ENCODE data around the gene UBXN7. TPM values are rescaled to one million over a fixed set of nuclear protein-coding genes. Genes with fewer than 3 reads are reported as not detected.
A peak's percentile ranks its signal among the peaks of the same experiment; 100 is the strongest.

The UBXN7 gene
- total RNA-seq, 8 experiments from 2014 or later: 19.8 to 34.2 (median 25.6) TPM

DNA sequence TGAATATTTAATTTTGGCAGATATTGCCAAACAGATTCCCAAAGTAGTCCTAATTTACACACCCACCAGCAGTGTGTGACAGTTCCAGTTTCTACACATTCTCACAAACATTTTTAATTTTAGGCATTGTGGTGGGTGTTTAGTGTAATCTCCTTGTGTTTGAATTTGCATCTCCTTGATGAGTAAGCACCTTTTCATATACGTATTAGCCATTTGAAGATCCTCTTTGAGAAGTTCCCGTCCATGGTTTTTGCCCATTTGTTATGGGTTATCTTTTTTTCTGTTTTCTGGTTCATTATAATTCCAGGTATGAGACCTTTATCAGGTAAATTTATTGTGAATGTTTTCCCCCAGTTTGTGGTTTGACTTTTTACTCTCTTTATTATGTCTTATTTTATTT lies 91.8 kb downstream of the UBXN7 start:
- ATAC-seq (replicated peaks in 6 of 8): no peak

DNA sequence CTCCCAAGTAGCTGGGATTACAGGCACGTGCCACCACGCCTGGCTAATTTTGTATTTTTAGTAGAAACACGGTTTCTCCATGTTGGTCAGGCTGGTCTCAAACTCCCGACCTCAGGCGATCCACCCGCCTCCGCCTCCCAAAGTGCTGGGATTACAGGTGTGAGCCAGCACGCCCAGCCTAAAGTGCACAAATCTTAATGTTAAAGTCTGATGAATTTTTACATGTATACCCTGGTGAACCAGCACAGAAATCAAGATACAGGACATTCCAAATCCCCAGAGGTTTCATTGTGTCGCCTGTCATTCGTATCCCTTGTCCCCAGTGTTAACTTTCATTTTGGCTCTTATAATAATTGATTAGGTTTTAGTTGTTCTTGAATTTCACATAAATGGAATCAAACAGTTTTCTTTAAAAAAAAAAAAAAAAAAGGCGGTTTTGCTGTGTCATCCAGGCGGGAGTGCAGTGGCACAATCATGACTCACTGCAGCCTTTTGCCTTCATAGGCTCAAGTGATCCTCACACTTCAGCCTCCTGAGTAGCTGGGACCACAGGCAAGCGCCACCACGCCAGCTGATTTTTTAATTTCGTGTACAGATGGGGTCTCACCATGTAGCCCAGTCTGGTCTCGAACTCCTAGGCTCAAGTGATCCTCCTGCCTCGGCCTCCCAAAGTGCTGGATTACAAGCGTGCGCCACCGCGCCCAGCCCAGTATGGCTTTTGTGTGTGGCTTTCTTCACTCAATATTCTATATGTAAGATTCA lies 92.6 kb downstream of the UBXN7 start:
- in situ Hi-C loops (cut with MboI; ENCODE audit: low pct_unique_long_range_greater_than_20kb in 2 of 9, low sequenced_read_pairs in 9 of 9, unreplicated experiment in 9 of 9): no loop called here
- no peak for ATAC-seq (replicated peaks in 6 of 8)

More for the DNA sequence above, 91.8 kb downstream of the UBXN7 start:
- Histone ChIP-seq H3K27ac (no peak overlapping the region), H3K4me3 (no peak overlapping the region), H3K4me1 (replicated peaks in 1 of 2) (no peaks in the 10 kb centered on the region)
- 24 to 85% (median 77%) methylated on average over 1 to 2 of the region's 2 CpGs for WGBS, 10 experiments
- in situ Hi-C loops (cut with MboI; ENCODE audit: low pct_unique_long_range_greater_than_20kb in 2 of 9, low sequenced_read_pairs in 9 of 9, unreplicated experiment in 9 of 9): no loop called here

DNA sequence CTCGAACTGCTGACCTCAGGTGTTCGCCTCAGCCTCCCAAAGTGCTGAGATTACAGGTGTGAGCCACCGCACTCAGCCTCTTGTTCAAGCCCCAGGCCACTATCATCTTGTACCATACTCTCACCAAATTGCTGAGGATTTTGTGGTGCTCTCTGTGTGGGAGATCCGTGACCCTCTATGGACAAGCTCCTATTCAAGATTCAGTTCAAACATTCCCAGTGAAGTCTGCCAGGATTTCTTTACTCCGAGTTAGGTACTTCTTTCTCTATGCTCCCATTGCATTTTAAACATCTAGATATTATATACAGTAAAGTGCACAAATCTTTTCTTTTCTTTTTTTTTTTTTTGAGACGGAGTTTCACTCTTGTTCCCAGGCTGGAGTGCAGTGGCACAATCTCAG lies 93.2 kb downstream of the UBXN7 start:
- in situ Hi-C loops (cut with MboI; ENCODE audit: low pct_unique_long_range_greater_than_20kb in 2 of 9, low sequenced_read_pairs in 9 of 9, unreplicated experiment in 9 of 9): no loop called here
- ATAC-seq (replicated peaks in 6 of 8): no peak
- H3K4me3 ChIP-seq: no peak overlapping the region
- H3K27ac ChIP-seq: no peak overlapping the region
- H3K4me1 ChIP-seq (replicated peaks in 1 of 2): no peaks in the 10 kb centered on the region
- WGBS, 10 experiments: 80 to 100% (median 88%) methylated on average over 1 to 5 of the region's 6 CpGs; no CpG with 5 or more reads in 1 of the 10 experiments

More for the DNA sequence above, 92.6 kb downstream of the UBXN7 start:
- no peak overlapping the region for H3K4me3 ChIP-seq
- no peaks in the 10 kb centered on the region for H3K4me1 ChIP-seq (replicated peaks in 1 of 2)
- H3K27ac ChIP-seq: no peak overlapping the region
- WGBS, 10 experiments: 69 to 96% (median 92%) methylated on average over 5 to 16 of the region's 21 CpGs

DNA sequence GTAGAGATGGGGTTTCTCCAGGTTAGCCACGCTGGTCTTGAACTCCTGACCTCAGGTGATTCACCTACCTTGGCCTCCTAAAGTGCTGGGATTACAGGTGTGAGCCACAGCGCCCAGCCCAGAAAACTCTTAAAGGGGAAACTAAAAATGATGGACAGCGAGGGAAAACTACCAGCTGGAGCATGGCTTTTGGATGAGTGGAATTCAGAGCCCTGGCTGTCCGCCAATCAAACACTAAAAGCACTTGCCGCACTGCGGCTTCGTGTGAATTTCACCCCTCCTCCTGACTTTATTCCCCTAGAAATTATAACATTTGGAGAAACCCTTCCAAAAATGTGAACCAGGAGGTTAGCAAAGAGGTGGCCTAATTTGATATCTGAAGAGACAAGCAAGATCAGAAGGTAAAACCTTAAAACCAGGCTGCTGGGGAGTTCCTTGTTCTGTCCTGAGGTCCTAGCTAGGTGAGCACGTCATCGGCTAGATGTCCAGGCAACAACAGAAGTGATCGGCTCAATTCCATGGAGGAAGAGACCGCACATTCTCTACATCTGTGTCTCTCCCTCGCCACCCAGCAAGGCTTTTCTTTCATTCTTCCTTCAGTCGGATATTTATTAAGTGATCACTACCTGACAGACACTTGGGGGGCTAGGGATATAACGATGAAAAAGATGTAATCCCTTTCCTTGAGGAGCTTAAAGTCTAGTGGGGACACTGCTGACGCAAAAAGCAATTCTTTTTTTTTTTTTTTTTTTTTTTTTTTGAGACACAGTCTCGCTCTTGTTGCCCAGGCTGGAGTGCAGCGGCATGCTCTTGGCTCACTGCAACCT lies 95.7 kb downstream of the UBXN7 start:
- Histone ChIP-seq H3K4me1 (replicated peaks in 1 of 2) (no peaks in the 10 kb centered on the region), H3K27ac (no peak overlapping the region), H3K4me3 (no peak overlapping the region)
- in situ Hi-C loops (cut with MboI; ENCODE audit: low pct_unique_long_range_greater_than_20kb in 2 of 9, low sequenced_read_pairs in 9 of 9, unreplicated experiment in 9 of 9): no loop called here
- WGBS, 10 experiments: 21 to 100% (median 84%) methylated on average over 1 to 15 of the region's 17 CpGs
- ATAC-seq (replicated peaks in 6 of 8): no peak

DNA sequence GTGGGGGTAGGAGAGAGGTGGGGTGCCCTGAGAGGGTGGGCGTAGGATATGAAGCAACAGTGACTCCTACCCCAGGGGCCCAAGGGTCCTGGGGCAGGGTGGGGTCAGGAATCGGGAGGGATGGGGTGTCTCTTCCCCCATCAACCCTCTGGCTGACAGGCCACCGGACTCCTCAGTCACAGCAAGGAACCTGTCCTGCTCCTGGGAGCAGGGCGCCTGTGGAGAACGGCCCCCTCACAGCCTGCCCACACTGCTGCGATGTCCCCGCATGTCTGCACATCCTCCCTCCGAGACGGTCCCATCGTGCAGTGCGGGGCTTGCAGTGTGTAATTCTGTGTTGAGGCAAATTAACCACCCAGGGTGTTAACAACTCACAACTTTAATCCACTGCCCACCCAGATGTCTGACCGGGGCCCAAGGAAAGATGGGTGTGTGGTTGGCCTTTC lies 96.7 kb downstream of the UBXN7 start:
- Histone ChIP-seq H3K4me1 (replicated peaks in 1 of 2) (no peaks in the 10 kb centered on the region), H3K4me3 (no peak overlapping the region), H3K27ac (no peak overlapping the region)
- peak in 2 of 8 experiments; percentile 12 to 15 for ATAC-seq (replicated peaks in 6 of 8)
- WGBS, 10 experiments: 20 to 80% methylated on average over 1 of the region's 12 CpGs; no CpG with 5 or more reads in 8 of the 10 experiments
- in situ Hi-C loops (cut with MboI; ENCODE audit: low pct_unique_long_range_greater_than_20kb in 2 of 9, low sequenced_read_pairs in 9 of 9, unreplicated experiment in 9 of 9): no loop called here

DNA sequence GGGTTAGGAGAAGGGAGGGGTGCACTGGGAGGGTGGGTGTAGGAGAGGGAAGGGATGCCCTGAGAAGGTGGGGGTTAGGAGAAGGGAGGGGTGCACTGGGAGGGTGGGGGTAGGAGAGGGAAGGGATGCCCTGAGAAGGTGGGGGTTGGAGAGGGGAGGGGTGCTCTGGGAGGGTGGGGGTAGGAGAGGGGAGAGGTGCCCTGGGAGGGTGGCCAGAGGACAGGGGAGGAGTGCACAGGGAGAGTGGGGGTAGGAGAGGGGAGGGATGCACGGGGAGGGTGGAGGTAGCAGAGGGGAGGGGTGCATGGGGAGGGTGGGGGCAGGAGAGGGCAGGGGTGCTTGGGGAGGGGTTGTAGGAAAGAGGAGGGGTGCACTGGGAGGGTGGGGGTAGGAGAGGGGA lies 97.2 kb downstream of the UBXN7 start:
- in situ Hi-C loops (cut with MboI; ENCODE audit: low pct_unique_long_range_greater_than_20kb in 2 of 9, low sequenced_read_pairs in 9 of 9, unreplicated experiment in 9 of 9): no loop called here
- ATAC-seq (replicated peaks in 6 of 8): no peak
- WGBS, 10 experiments: no CpG with 5 or more reads among the region's 1 CpG
- Histone ChIP-seq H3K4me1 (replicated peaks in 1 of 2) (no peaks in the 10 kb centered on the region), H3K4me3 (no peak overlapping the region), H3K27ac (no peak overlapping the region)

DNA sequence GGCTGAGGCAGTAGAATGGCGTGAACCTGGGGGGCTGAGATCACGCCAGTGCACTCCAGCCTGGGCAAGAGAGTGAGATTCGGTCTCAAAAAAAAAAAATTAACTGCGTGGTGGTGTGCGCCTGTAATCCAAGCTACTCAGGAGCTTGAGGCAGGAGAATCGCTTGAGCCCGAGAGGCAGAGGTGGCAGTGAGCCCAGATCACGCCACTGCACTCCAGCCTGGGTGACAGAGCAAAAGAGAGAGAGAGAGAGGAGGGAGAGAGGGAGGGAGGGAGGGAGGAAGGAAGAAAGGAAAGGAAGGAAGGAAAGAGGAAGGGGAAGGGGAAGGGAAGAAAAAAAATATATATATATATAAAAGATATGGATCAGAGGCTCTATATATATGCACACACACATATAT lies 100.1 kb downstream of the UBXN7 start:
- WGBS, 10 experiments: 50 to 100% (median 74%) methylated on average over 1 to 8 of the region's 8 CpGs; no CpG with 5 or more reads in 4 of the 10 experiments
- ATAC-seq (replicated peaks in 6 of 8): no peak

DNA sequence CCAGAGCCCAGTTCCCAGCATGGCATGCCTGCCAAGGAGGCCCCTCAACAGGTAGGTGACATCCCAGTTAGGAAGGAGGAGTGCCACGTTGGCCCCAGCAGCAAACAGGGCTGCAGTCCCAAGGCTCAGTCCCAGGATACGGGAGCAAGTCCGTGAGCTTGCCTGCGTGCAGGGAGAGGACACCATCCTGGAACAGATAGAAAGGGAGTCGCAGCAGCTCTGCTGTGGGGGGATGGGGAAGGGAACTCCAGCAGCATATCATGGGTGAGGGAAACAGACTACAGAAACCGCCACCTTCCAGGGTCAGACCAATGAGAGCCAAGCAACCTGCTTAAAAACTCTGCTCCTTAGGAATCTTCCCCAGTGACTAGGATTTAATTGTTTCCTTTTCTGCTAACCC lies 104.8 kb downstream of the UBXN7 start:
- in situ Hi-C loops (cut with MboI; ENCODE audit: low pct_unique_long_range_greater_than_20kb in 2 of 9, low sequenced_read_pairs in 9 of 9, unreplicated experiment in 9 of 9): no loop called here
- WGBS, 10 experiments: 20 to 65% (median 63%) methylated on average over 1 to 2 of the region's 6 CpGs; no CpG with 5 or more reads in 7 of the 10 experiments
- peak in 2 of 8 experiments; percentile 15 to 17 for ATAC-seq (replicated peaks in 6 of 8)
- H3K4me3 ChIP-seq: no peak overlapping the region
- H3K27ac ChIP-seq: no peak overlapping the region
- no peaks in the 10 kb centered on the region for H3K4me1 ChIP-seq (replicated peaks in 1 of 2)

More for the DNA sequence above, 100.1 kb downstream of the UBXN7 start:
- H3K27ac ChIP-seq: no peak overlapping the region
- in situ Hi-C loops (cut with MboI; ENCODE audit: low pct_unique_long_range_greater_than_20kb in 2 of 9, low sequenced_read_pairs in 9 of 9, unreplicated experiment in 9 of 9): no loop called here
- H3K4me3 ChIP-seq: no peak overlapping the region
- H3K4me1 ChIP-seq (replicated peaks in 1 of 2): no peaks in the 10 kb centered on the region

DNA sequence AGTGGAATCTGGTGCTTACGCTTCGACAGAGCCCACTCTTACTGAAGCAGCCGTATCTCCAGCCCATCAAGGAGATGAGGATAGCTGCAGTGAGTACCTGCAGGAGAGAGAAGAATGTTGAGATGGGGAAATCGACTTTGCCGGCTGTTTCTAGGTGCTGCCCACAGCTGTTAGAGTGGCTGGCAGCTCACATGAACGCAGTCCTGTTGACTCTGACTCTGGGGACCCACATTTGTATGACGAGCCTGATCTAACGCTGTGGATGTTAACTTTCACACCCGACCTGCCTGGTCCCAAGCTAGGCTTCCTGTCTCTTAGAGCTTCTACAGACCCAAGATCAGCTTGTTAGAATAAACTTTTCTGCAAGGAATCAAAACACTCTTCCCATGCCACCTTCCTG lies 105.3 kb downstream of the UBXN7 start:
- WGBS, 10 experiments: 69 to 94% (median 82%) methylated on average over 1 to 8 of the region's 9 CpGs; no CpG with 5 or more reads in 4 of the 10 experiments
- no peak for ATAC-seq (replicated peaks in 6 of 8)
- Histone ChIP-seq H3K4me3 (no peak overlapping the region), H3K4me1 (replicated peaks in 1 of 2) (no peaks in the 10 kb centered on the region), H3K27ac (no peak overlapping the region)
- in situ Hi-C loops (cut with MboI; ENCODE audit: low pct_unique_long_range_greater_than_20kb in 2 of 9, low sequenced_read_pairs in 9 of 9, unreplicated experiment in 9 of 9): no loop called here

DNA sequence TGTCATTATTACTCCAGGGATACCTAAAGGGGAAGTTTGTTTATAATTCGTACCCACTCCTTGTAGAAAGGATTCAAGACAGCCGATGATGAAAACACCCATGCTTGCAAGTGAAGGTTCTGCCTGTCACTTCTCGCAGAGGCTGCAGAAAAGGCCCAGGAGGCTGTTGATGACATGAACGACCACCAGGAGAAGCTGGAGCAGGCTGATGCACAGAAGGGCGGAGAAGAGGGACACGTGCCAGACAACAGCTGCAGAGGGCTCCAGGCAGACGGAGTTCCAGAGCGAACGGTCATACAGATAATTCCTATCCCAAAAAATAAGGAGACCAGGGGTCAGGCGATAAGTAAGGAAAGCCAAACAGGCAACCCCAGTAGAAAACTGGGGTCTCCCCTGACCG lies 108.5 kb downstream of the UBXN7 start:
- 0 to 79% (median 49%) methylated on average over 1 to 10 of the region's 11 CpGs; no CpG with 5 or more reads in 1 of the 10 experiments for WGBS, 10 experiments
- ATAC-seq (replicated peaks in 6 of 8): peak in 2 of 8 experiments; percentile 38 to 89
- in situ Hi-C loops (cut with MboI; ENCODE audit: low pct_unique_long_range_greater_than_20kb in 2 of 9, low sequenced_read_pairs in 9 of 9, unreplicated experiment in 9 of 9): no loop called here
- H3K4me3 ChIP-seq: no peak overlapping the region
- no peak overlapping the region for H3K27ac ChIP-seq
- peaks cover 0 to 3% of the 10 kb centered on the region in 2 donors for H3K4me1 ChIP-seq (replicated peaks in 1 of 2)

DNA sequence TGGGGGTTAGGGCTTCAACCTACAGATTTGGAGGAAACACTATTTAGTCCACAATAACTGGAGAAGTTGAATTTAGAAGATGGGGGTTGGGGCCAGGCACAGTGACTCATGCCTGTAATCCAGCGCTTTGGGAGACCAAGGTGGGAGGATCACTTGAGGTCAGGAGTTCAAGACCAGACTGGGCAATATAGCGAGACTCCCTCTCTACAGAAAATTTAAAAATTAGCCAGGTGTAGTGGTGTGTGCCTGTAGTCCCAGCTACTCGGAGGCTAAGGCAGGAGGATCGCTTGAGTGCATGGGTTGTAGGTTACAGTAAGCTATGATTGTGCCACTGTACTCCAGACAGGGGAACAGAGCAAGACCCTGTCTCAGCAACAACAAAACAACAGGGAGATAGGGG lies 109.2 kb downstream of the UBXN7 start:
- H3K27ac ChIP-seq: no peak overlapping the region
- in situ Hi-C loops (cut with MboI; ENCODE audit: low pct_unique_long_range_greater_than_20kb in 2 of 9, low sequenced_read_pairs in 9 of 9, unreplicated experiment in 9 of 9): no loop called here

DNA sequence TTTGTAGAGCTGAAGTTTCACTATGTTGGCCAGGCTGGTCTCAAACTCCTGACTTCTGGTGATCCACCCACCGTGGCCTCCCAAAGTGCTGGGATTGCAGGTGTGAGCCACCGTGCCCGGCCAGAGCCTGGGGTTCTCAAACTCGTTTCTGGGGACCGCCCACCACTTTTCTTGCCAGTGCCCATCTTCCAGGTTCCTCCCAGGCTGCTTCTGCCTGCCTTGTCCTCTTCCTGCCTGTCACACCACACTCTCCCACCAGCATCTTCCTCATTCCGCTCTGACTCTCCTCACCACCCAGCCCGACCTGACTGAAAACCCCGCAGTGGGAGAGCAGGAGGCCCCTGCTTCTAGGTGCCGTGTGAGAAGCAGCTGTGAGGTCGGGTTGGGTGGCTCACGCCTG lies 111.1 kb downstream of the UBXN7 start:
- no peak overlapping the region for H3K4me3 ChIP-seq
- peaks cover 5 to 6% of the 10 kb centered on the region in 2 donors for H3K4me1 ChIP-seq (replicated peaks in 1 of 2)
- H3K27ac ChIP-seq: no peak overlapping the region
- in situ Hi-C loops (cut with MboI; ENCODE audit: low pct_unique_long_range_greater_than_20kb in 2 of 9, low sequenced_read_pairs in 9 of 9, unreplicated experiment in 9 of 9): no loop called here
- no peak for ATAC-seq (replicated peaks in 6 of 8)
- WGBS, 10 experiments: 76 to 100% (median 93%) methylated on average over 1 to 7 of the region's 11 CpGs; no CpG with 5 or more reads in 2 of the 10 experiments

More for the DNA sequence above, 109.2 kb downstream of the UBXN7 start:
- WGBS, 10 experiments: 92 to 100% (median 94%) methylated on average over 1 to 4 of the region's 4 CpGs; no CpG with 5 or more reads in 6 of the 10 experiments
- ATAC-seq (replicated peaks in 6 of 8): no peak
- H3K4me1 ChIP-seq (replicated peaks in 1 of 2): peaks cover 0 to 3% of the 10 kb centered on the region in 2 donors
- H3K4me3 ChIP-seq: no peak overlapping the region

DNA sequence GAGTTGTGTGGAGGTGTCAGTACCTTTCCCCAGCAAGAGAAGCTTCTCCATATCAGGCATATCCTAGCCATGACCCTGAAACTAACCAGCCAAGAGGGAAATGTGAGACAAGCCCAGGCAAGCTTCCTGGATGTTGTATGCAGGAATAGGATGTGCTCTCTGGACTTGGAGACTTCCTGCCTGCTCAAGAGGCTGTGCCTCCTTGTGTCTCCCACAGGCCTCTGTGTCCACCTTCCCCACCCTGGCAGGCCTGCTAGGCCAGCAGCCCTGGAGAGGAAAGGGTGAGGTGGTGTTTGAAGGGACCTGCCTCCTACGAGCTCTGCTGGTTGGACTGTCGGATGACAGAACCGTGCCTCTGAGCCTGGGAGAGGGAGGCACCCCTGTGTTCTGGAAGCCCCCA lies 112.1 kb downstream of the UBXN7 start:
- peaks cover 5 to 6% of the 10 kb centered on the region in 2 donors for H3K4me1 ChIP-seq (replicated peaks in 1 of 2)
- H3K4me3 ChIP-seq: no peak overlapping the region
- WGBS, 10 experiments: 60 to 100% (median 75%) methylated on average over 1 to 3 of the region's 3 CpGs; no CpG with 5 or more reads in 6 of the 10 experiments
- in situ Hi-C loops (cut with MboI; ENCODE audit: low pct_unique_long_range_greater_than_20kb in 2 of 9, low sequenced_read_pairs in 9 of 9, unreplicated experiment in 9 of 9): no loop called here
- no peak for ATAC-seq (replicated peaks in 6 of 8)
- no peak overlapping the region for H3K27ac ChIP-seq
